SKM-1 (cell line): ENCODE data around the gene GLP1R.

Source experiments
- DNase-seq: peaks from one replicate; lab custom pipeline; 2025; ENCODE audit not compliant: unreplicated experiment; lab: John Stamatoyannopoulos, UW

The GLP1R gene

GRCh38 chr6:39048481-39049399 lies at the start of gene GLP1R:
Gene GLP1R, plus strand, starts transcription at chr6:39048781. Its CDS starts 60 bp downstream, at chr6:39048841.
- no peak for DNase-seq

GRCh38 chr6:39003072-39003471 lies 45.5 kb upstream of the GLP1R start:
- DNase-seq = no peak

- no peak for DNase-seq
Observed at GRCh38 chr6:39003492-39003891, 45.1 kb upstream of the GLP1R start.

- DNase-seq = no peak
Observed at GRCh38 chr6:39004801-39005200, 43.8 kb upstream of the GLP1R start.

- DNase-seq = no peak
Observed at GRCh38 chr6:39005774-39006173, 42.8 kb upstream of the GLP1R start.

- no peak for DNase-seq
Observed at GRCh38 chr6:39007575-39007974, 41.0 kb upstream of the GLP1R start.

GRCh38 chr6:39008737-39009136 lies 39.8 kb upstream of the GLP1R start:
- no peak for DNase-seq

- DNase-seq = no peak
Observed at GRCh38 chr6:39009476-39009875, 39.1 kb upstream of the GLP1R start.

GRCh38 chr6:39016839-39017546 lies 31.6 kb upstream of the GLP1R start:
- DNase-seq = no peak

- DNase-seq = no peak
Observed at GRCh38 chr6:39017547-39017880, 31.1 kb upstream of the GLP1R start.

- no peak for DNase-seq
Observed at GRCh38 chr6:39018103-39018502, 30.5 kb upstream of the GLP1R start.

- no peak for DNase-seq
Observed at GRCh38 chr6:39020136-39020535, 28.4 kb upstream of the GLP1R start.

GRCh38 chr6:39021041-39021440 lies 27.5 kb upstream of the GLP1R start:
- DNase-seq = no peak

- DNase-seq = no peak
Observed at GRCh38 chr6:39021779-39022178, 26.8 kb upstream of the GLP1R start.

GRCh38 chr6:39026175-39026574 lies 22.4 kb upstream of the GLP1R start:
- no peak for DNase-seq

- DNase-seq = peak; percentile 45
Observed at GRCh38 chr6:39029156-39030011, 19.2 kb upstream of the GLP1R start.

GRCh38 chr6:39035681-39036080 lies 12.9 kb upstream of the GLP1R start:
- DNase-seq = no peak

GRCh38 chr6:39037082-39037508 lies 11.5 kb upstream of the GLP1R start:
- no peak for DNase-seq

- no peak for DNase-seq
Observed at GRCh38 chr6:39037707-39038106, 10.9 kb upstream of the GLP1R start.

GRCh38 chr6:39040080-39040673 lies 8.4 kb upstream of the GLP1R start:
- DNase-seq = no peak

- no peak for DNase-seq
Observed at GRCh38 chr6:39041072-39041471, 7.5 kb upstream of the GLP1R start.
